Spleen (tissue), 11 donors: Measurements from ENCODE around the gene ALPP. TPM values are rescaled to one million over a fixed set of nuclear protein-coding genes. Genes with fewer than 3 reads are reported as not detected.

Experiments
- DNase-seq: peaks from one replicate; pipeline ENCODE4 v3.0.0-alpha.2; 2020
- H3K27ac ChIP-seq, 8 donors: fragments of 200-600 bp; sonication (generic) in 7 of 8; 1 replicate in 4 of 8; 2 replicates in 4 of 8; pipeline versions ENCODE4 v1.5.0 to v1.8.0; 2016 to 2021; ENCODE audit warnings: inconsistent platforms in 4 of 8, mild to moderate bottlenecking in 4 of 8, moderate library complexity in 1 of 8
- H3K27me3 ChIP-seq, 7 donors: fragments of 200-600 bp; sonication (generic) in 6 of 7; replicated peaks in 1 of 7; 1 replicate in 4 of 7; 2 replicates in 3 of 7; pipeline versions ENCODE4 v1.5.0 to v1.8.0; 2016 to 2021; ENCODE audit warnings: inconsistent platforms in 3 of 7, mild to moderate bottlenecking in 1 of 7
- H3K36me3 ChIP-seq, 6 donors: fragments of 200-600 bp; sonication (generic) in 5 of 6; 1 replicate in 4 of 6; 2 replicates in 2 of 6; pipeline versions ENCODE4 v1.5.0 to v1.8.0; 2016 to 2021; ENCODE audit warnings: inconsistent platforms in 2 of 6
- H3K4me1 ChIP-seq, 6 donors: fragments of 200-600 bp; sonication (generic) in 5 of 6; 1 replicate in 3 of 6; 2 replicates in 3 of 6; pipeline versions ENCODE4 v1.5.0 to v1.8.0; 2016 to 2021; ENCODE audit warnings: inconsistent platforms in 3 of 6
- H3K4me3 ChIP-seq, 8 donors: fragments of 200-600 bp; sonication (generic) in 7 of 8; 1 replicate in 4 of 8; 2 replicates in 4 of 8; pipeline versions ENCODE4 v1.5.0 to v1.8.0; 2016 to 2021; ENCODE audit warnings: inconsistent platforms in 4 of 8, mild to moderate bottlenecking in 4 of 8, moderate library complexity in 2 of 8
- H3K9me3 ChIP-seq, 8 donors: fragments of 200-600 bp; sonication (generic) in 7 of 8; 1 replicate in 4 of 8; 2 replicates in 4 of 8; pipeline versions ENCODE4 v1.5.0 to v1.8.0; 2016 to 2021; ENCODE audit warnings: inconsistent platforms in 4 of 8
- POLR2A ChIP-seq, 3 donors: fragments of 450-650 bp; IDR thresholded peaks; one replicate each; pipeline ENCODE4 v1.5.1; 2017; ENCODE audit warnings: antibody characterized with exemption in 3 of 3, mild to moderate bottlenecking in 1 of 3
- POLR2AphosphoS5 ChIP-seq, 3 donors: sonication (generic); formaldehyde crosslinking; IDR thresholded peaks; one replicate each; pipeline ENCODE4 v1.5.1; 2017; ENCODE audit warnings: antibody characterized with exemption in 3 of 3
- WGBS, 5 donors: extraction: QIAGEN DNeasy Blood & Tissue Kit in 3 of 5; methylation state at CpG; one replicate each; pipeline versions ENCODE4 v1.1.5 to v1.1.7; 2013 to 2018; 5-methylcytosine and 5-hydroxymethylcytosine counted together
- intact Hi-C: fragments of 100-400 bp; cut with DNase I; formaldehyde crosslinking; loops from one replicate; pipeline ENCODE4 v1.15.0; 2023; ENCODE audit warnings: low total_unique reads
- polyA plus RNA-seq, 3 donors: library from polyadenylated mRNA; stranded (reverse); fragments of 200-250 nt; gene quantifications; one replicate each; pipeline ENCODE4 v1.2.1, GENCODE V29; 2013
- total RNA-seq, 7 donors: library from RNA; depleted of rRNA in 3 of 7; stranded (reverse); fragments of >200 nt in 3 of 7; fragmentation: NEBNext Ultra II Directional in 4 of 7; extraction: Animal tissue kit (Norgen Biotek cat#: 25700) in 4 of 7; gene quantifications; one replicate each; pipeline versions ENCODE4 v1.1.0 to v1.2.1, GENCODE V29; 2016 to 2021
- TF ChIP-seq, protein P1 (sequence below), 11 experiments: fragments of 200-600 bp in 7 of 11; fragments of 450-650 bp in 4 of 11; sonication (generic) in 4 of 11; IDR thresholded peaks in 8 of 11; conservative IDR thresholded peaks in 3 of 11; 1 replicate in 7 of 11; 2 replicates in 4 of 11; pipeline versions ENCODE4 v1.4.0 to v1.8.0; 2016 to 2021; ENCODE audit warnings: antibody characterized with exemption in 11 of 11, inconsistent platforms in 4 of 11, mild to moderate bottlenecking in 1 of 11
- donor health status: healthy with polysubstance abuse.
- donor health status: DM: no; HTN: no; CAD: no; lungs with moderate emphysema.
- donor health status: DM: no; HTN: no; CAD: no.
- donor health status: Bipolar disorder and iron deficiency.
- donor health status: healthy.
- donor health status: DM: no; HTN: no; CAD: no.
- donor health status: DM: yes; HTN: yes; CAD: no.

Gene ALPP
- total and polyA plus RNA-seq, 10 donors = not detected

DNA sequence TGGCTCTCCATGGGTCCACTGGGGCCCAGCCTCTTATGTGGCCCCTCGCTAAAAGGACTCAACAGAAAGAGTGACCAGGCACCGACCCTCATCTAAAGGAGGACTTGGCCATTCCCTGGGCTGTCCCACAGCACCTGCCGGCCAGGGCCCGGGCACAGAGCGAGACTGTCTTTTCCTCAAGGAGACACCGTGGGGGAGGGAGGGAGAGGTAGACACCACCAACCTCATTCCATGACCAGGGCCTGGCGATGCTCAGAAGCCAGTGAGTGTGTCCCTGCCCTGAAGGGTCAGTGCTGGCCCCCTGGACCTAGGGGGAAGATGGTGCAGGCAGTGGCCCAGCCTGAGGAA lies 39.8 kb upstream of the ALPP start:
- TF ChIP-seq, protein P1, sequence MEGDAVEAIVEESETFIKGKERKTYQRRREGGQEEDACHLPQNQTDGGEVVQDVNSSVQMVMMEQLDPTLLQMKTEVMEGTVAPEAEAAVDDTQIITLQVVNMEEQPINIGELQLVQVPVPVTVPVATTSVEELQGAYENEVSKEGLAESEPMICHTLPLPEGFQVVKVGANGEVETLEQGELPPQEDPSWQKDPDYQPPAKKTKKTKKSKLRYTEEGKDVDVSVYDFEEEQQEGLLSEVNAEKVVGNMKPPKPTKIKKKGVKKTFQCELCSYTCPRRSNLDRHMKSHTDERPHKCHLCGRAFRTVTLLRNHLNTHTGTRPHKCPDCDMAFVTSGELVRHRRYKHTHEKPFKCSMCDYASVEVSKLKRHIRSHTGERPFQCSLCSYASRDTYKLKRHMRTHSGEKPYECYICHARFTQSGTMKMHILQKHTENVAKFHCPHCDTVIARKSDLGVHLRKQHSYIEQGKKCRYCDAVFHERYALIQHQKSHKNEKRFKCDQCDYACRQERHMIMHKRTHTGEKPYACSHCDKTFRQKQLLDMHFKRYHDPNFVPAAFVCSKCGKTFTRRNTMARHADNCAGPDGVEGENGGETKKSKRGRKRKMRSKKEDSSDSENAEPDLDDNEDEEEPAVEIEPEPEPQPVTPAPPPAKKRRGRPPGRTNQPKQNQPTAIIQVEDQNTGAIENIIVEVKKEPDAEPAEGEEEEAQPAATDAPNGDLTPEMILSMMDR (IDR thresholded peaks at IDR 0.05 in 8 of 11, conservative IDR thresholded peaks at IDR 0.05 in 3 of 11) = no peak
- TF ChIP-seq POLR2AphosphoS5 (IDR thresholded peaks at IDR 0.05) = no peak
- TF ChIP-seq POLR2A (IDR thresholded peaks at IDR 0.05) = no peak
- no peak overlapping the region for H3K4me3 ChIP-seq

DNA sequence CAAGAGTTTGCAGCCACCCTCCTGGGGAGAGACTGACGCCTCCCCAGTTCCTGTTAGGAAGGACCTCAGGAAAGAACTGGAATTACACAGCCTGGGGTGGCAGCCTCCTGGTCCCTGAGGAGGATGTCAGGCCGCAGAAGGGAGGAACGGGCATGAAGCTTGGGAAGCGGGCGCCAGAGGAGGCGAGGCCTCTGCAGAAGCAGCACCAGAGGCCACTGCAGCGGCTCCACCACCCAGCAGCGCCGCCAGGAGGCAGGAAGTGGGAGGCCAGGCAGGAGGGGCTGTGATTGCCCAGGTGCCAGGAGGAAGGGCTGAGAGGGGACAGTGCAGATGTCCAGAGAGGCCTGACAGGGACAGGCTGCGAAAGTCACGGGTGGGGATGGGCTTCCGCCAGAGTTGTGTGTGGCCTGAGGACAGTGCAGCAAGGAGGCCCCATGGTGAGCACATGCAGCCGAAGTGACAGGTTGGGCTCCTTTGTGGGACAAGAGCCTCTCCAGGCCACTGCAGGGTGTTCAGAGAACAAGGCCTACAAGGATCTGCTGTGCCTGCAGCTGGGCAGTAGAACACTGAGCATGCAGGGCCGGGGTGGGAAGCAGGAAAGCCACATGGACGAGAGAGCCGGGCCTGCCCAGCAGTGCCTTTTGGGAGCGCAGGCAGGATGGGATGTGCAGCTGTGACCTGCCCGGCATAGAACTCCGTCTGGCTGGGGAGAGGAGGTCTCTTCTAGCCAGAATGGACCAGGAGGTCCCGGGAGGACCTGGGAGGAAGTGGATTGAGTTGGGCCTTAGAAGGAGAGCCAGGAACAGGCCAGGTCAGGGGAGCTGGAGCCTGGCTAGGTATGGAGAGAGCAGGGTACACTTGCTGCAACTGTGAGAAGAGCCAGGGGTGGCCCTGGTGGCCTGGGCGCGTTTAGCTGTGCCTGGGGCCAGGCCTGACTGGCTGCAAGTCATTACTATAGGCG lies 39.1 kb upstream of the ALPP start:
- H3K4me3 ChIP-seq = no peak overlapping the region
- no peaks in the 10 kb centered on the region for H3K27me3 ChIP-seq
- TF ChIP-seq POLR2A (IDR thresholded peaks at IDR 0.05) (no peak), POLR2AphosphoS5 (IDR thresholded peaks at IDR 0.05) (no peak)
- TF ChIP-seq, protein P1 (IDR thresholded peaks at IDR 0.05 in 8 of 11, conservative IDR thresholded peaks at IDR 0.05 in 3 of 11) = no peak
- H3K36me3 ChIP-seq = peaks cover 0 to 31% (median 10%) of the 10 kb centered on the region in 6 donors
- H3K27ac ChIP-seq = no peak overlapping the region
- H3K4me1 ChIP-seq = no peaks in the 10 kb centered on the region
- 84 to 92% (median 87%) methylated on average over 21 to 23 of the region's 23 CpGs for WGBS, 5 donors
- peak; percentile 59 for DNase-seq
- H3K9me3 ChIP-seq = no peaks in the 10 kb centered on the region
- intact Hi-C loops = no loop called here

More for the DNA sequence above, 39.8 kb upstream of the ALPP start:
- DNase-seq = peak; percentile 72
- Histone ChIP-seq H3K4me1 (no peaks in the 10 kb centered on the region), H3K27me3 (no peaks in the 10 kb centered on the region), H3K36me3 (peaks cover 0 to 37% (median 13%) of the 10 kb centered on the region in 6 donors), H3K27ac (no peak overlapping the region), H3K9me3 (no peaks in the 10 kb centered on the region)
- WGBS, 5 donors = 83 to 91% (median 90%) methylated on average over 7 of the region's 7 CpGs; no CpG with 5 or more reads in 1 of the 5 donors
- intact Hi-C loops = no loop called here

GRCh38 chr2:232340171-232340935 lies 38.2 kb upstream of the ALPP start:
- intact Hi-C loops = no loop called here
- peak; percentile 47 for DNase-seq
- WGBS, 5 donors = 87 to 96% (median 94%) methylated on average over 9 to 14 of the region's 14 CpGs
- TF ChIP-seq, protein P1 (IDR thresholded peaks at IDR 0.05 in 8 of 11, conservative IDR thresholded peaks at IDR 0.05 in 3 of 11) = no peak
- TF ChIP-seq POLR2A (IDR thresholded peaks at IDR 0.05) = no peak
- TF ChIP-seq POLR2AphosphoS5 (IDR thresholded peaks at IDR 0.05) = no peak
- no peak overlapping the region for H3K4me3 ChIP-seq
- no peaks in the 10 kb centered on the region for H3K27me3 ChIP-seq
- H3K4me1 ChIP-seq = no peaks in the 10 kb centered on the region
- no peak overlapping the region for H3K27ac ChIP-seq
- H3K36me3 ChIP-seq = peaks cover 0 to 22% (median 9%) of the 10 kb centered on the region in 6 donors
- no peaks in the 10 kb centered on the region for H3K9me3 ChIP-seq
